ENCODE measurements around the gene SLC2A10. TPM values are rescaled to one million over a fixed set of nuclear protein-coding genes. Genes with fewer than 3 reads are reported as not detected.
A peak's percentile ranks its signal among the peaks of the same experiment; 100 is the strongest.

The SLC2A10 gene
- total RNA-seq, 1 donor from 2014 or later: 1.9 TPM

DNA sequence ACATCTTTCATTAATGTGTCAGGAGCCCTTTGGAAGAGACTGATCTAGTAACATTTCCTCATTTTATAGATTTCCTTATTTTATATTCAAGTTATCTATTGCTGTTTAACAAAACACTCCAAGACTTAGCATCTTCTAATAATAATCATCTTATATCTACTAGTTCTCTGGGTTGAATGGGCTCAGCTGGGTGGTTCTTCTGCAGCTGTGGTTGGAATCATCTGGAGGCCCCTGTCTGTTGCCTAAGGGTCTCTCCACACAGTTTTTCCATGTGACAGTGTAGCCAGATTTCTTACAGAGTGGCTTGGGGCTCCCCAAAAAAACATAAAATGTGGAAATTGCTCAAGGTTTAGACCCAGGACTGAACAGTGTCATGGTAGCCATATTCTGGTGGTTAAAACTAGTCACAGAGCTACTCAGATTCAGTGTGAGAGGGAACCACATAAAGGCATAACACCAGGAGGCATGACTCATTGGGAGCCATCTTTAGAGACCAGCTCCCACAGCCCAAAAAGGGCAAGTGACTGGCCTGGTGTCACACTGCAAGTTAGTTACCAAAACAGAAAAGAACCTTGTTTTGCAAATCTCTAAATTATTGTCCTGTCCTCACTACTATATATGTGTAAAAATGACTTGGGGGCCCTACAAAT is 11.5 kb downstream of the SLC2A10 start:
- no peak for ATAC-seq
- no peak for DNase-seq
- intact Hi-C loops (cut with micrococcal nuclease): no loop called here

DNA sequence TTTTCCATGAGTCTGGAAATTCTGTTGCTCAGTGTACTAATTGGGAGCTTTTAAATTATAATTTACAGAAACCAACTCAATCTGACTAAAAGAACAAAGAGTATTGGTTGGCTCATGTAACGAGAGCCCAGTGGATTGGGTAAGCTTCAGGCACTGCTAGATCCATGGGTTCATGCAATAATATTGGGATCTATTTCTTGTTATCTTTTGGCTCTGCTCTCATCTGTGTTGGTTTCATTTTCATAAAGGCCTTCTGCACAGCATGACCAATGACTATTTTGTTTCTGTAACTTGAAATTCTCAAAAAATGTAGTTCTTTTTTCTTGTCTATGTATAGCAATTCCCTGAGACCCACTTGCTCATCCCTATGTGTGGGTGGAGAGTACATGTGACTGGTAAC is 12.0 kb downstream of the SLC2A10 start:
- ATAC-seq (no peak), DNase-seq (no peak)
- intact Hi-C loops (cut with micrococcal nuclease): no loop called here

DNA sequence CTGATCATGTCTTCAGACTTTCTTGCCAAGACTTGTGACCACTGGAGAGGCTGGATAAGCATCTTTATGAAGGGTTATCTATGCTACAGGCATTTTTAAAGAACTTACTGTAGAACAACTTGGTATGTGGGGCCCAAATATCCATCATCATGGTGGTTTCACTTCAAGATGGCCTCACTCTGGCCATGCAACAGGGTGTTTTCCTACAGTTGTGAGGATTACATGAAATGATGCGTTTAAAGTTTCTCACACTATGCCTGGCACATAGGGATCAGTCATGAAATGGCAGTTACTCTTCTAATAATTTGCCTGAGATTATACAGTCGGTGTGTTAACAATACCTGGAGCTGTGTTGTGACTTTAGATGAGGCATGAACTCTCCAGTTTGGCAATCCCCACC is 13.0 kb downstream of the SLC2A10 start:
- ATAC-seq: no peak
- intact Hi-C loops (cut with micrococcal nuclease): no loop called here

GRCh38 chr20:46723039-46723438 is 13.6 kb downstream of the SLC2A10 start:
- ATAC-seq (no peak), DNase-seq (no peak)
- intact Hi-C loops (cut with micrococcal nuclease): no loop called here

More for the DNA sequence above, 13.0 kb downstream of the SLC2A10 start:
- DNase-seq: no peak

DNA sequence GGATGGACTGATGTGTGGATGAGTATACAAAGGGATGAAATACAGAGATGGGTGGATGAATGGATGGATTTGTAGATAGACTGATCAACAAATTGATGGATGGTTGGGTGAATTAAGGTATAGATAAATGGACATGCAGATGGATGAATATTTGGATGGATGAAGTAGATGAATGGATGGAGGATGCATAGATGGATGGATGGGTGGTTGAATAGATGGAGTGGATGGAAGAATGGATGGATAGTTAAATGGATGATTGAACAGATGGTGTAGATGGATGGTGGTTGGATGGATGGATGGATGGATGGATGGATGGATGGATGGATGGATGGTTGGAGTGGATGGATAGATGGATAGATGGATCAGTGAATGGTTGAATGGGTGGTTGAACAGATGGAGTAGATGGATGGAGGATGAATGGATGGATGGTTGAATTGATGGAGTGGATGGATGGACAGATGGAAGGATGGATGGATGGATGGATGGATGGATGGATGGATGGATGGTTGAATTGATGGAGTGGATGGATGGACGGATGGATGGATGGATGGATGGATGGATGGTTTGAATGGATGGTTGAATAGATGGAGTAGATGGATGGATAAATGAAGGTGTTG is 15.0 kb downstream of the SLC2A10 start:
- DNase-seq: no peak
- intact Hi-C loops (cut with micrococcal nuclease): no loop called here
- no peak for ATAC-seq

DNA sequence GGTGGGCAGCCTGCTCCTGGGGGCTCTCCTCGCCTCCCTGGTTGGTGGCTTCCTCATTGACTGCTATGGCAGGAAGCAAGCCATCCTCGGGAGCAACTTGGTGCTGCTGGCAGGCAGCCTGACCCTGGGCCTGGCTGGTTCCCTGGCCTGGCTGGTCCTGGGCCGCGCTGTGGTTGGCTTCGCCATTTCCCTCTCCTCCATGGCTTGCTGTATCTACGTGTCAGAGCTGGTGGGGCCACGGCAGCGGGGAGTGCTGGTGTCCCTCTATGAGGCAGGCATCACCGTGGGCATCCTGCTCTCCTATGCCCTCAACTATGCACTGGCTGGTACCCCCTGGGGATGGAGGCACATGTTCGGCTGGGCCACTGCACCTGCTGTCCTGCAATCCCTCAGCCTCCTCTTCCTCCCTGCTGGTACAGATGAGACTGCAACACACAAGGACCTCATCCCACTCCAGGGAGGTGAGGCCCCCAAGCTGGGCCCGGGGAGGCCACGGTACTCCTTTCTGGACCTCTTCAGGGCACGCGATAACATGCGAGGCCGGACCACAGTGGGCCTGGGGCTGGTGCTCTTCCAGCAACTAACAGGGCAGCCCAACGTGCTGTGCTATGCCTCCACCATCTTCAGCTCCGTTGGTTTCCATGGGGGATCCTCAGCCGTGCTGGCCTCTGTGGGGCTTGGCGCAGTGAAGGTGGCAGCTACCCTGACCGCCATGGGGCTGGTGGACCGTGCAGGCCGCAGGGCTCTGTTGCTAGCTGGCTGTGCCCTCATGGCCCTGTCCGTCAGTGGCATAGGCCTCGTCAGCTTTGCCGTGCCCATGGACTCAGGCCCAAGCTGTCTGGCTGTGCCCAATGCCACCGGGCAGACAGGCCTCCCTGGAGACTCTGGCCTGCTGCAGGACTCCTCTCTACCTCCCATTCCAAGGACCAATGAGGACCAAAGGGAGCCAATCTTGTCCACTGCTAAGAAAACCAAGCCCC is 16.0 kb downstream of the SLC2A10 start:
- intact Hi-C loops (cut with micrococcal nuclease): no loop called here
- no peak for ATAC-seq

DNA sequence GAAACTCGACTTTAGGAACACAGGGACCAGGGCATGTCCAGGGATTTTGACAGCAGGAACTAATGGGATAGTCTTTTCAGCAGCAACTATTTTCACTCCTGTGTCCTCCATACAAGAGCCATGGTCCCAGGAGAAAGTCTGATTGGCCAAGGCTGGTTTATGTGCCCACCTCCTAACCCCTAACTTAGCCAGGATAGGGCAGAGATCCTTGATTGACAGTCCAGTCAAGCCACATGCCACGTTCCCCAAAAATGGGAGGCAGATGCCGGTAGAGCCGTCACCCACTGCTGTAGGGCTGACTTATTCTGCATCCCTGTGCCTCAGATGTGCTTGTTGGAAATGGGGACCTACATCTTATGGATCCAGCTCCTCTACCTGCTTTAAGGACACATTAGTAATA is 22.3 kb downstream of the SLC2A10 start:
- DNase-seq (no peak), ATAC-seq (no peak)
- intact Hi-C loops (cut with micrococcal nuclease): no loop called here

More for the DNA sequence above, 16.0 kb downstream of the SLC2A10 start:
- no peak for DNase-seq

DNA sequence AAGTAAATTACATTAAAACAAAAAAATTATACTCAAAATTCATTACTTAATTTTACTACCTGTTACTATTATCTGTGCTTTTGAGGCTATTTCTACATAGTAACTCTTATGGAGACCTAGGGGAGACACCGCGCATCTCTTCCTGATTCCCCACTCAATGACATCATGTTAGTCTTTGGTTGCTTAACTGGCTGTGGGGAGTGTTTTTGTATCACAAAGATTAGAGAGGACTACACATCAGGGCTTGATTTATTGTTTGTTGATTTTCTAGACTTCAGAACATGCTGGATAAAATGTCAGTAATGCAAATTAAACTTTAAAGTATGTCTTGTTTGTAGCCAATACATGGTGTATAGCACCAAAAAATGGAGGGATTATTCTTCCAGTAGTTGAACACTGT is 26.0 kb downstream of the SLC2A10 start:
- intact Hi-C loops (cut with micrococcal nuclease): no loop called here
- ATAC-seq (no peak), DNase-seq (no peak)

GRCh38 chr20:46739431-46740213 is 30.2 kb downstream of the SLC2A10 start:
- ATAC-seq: no peak
- intact Hi-C loops (cut with micrococcal nuclease): no loop called here

DNA sequence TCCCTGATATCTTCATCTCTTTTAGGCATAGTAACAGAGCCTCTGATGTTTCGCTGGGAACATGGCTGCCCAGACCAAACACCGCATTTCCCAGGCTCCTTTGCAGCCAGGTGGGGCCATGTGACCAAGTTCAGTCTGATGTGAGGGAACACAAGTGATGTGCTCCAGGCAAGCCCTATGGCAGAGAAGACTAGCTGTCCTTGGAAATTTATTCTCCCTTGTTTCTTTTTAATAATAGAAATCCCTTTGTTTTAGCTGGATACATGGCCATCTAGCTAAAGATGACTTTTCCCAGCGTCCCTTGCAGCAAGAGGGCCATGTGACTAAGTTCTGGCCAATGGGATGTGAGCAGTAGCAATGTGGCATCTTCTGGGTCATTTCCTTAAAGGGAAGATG is 30.8 kb downstream of the SLC2A10 start:
- intact Hi-C loops (cut with micrococcal nuclease): no loop called here
- DNase-seq (no peak), ATAC-seq (no peak)

More at GRCh38 chr20:46739431-46740213, 30.2 kb downstream of the SLC2A10 start:
- no peak for DNase-seq

DNA sequence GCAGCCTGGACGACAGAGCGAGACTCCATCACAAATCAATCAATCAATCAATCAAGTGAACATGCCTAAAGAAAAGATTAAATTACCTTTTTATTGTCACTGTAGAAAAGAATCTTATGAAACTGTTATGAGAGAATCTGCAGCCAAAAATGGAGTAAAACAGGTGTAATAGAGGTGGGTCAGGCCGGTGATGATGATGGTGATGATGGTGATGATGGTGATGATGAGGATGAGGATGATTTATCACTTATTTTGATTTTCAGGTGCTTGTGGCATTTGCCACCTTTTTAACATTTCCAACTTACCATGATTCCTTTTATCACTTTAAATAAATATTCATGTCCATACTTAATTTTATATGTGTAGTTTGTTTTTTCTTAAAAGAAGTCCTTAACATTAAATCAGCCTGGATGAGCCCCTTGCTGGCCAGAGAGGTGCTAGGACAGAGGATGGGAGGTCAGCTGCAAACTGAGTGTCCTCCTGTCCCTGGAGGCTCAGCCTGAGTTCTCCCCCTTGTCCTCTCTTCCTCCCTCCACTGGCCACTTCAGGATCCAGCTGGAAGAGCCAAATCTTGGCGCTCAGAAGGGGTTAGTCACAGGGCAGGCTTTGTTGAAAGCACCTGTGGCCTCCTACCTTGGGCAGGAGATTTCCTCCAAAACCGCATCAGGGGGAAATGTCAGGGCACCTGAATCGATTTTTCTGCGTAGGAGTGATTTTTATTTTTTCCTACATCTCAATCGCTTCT is 32.6 kb downstream of the SLC2A10 start:
- intact Hi-C loops (cut with micrococcal nuclease): no loop called here
- DNase-seq (no peak), ATAC-seq (no peak)

DNA sequence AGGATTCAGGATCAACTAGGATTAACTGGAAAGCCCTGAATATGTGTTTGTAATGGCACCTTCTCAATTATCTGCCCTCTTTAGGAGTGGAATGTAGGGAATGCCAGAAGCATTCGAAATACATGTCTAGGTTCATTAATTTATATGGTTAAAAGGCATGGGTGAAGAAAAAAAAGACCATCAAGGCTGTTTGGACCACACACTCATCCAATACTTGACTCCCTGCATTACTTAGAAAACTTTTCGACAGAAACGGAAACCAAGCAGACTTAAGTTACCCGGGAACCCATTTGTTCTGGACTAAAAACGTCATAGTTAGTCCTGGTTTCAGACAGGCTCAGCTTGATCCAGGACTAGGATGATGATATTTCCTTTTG is 33.2 kb downstream of the SLC2A10 start:
- DNase-seq (no peak), ATAC-seq (no peak)
- intact Hi-C loops (cut with micrococcal nuclease): no loop called here

DNA sequence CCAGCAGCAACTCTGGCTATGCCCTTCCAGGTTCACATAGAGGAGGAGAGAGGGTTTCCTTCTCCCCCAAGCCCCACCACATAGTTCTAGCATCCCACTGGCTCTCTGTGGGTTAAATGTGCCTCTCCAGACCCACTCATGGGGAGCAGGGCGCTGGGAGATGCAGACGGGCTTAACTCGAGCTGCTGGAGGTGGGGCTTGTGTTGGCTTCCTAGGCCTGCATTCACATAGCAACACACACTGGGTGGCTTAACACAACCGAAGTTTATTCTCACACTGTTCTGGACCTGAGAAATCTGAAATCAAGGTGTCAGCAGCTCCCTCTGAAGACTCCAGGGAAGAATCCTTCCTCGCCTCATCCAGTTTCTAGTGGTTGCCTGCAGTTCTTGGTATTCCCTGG is 33.6 kb downstream of the SLC2A10 start:
- DNase-seq (no peak), ATAC-seq (no peak)
- intact Hi-C loops (cut with micrococcal nuclease): no loop called here

- no peak for DNase-seq
- intact Hi-C loops (cut with micrococcal nuclease): no loop called here
- ATAC-seq: no peak
Measured at GRCh38 chr20:46746956-46747526, 37.6 kb downstream of the SLC2A10 start.

GRCh38 chr20:46749147-46749546 is 39.7 kb downstream of the SLC2A10 start:
- DNase-seq (no peak), ATAC-seq (no peak)
- intact Hi-C loops (cut with micrococcal nuclease): no loop called here

GRCh38 chr20:46751856-46752255 is 42.4 kb downstream of the SLC2A10 start:
- DNase-seq: no peak
- intact Hi-C loops (cut with micrococcal nuclease): no loop called here
- no peak for ATAC-seq

DNA sequence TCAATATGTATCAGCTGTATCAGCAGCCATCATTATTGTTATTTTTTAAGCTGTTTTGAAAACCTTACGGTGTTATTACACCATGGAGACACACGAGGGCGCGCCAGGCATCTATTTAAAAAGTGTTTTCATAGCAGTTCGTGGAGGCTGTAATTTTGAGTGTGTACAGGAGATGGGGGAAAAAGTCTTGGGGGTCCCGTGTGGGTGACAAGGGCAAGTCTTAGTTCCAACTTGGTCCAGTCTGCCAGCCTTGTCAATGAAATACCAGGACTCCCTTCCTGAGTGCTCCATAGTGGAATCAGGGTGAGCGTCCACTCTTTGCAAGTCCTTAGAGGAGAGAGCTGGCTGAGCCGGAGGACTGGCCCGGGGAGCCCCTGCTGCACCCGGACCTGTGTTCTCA is 43.3 kb downstream of the SLC2A10 start:
- peak; percentile 23 for ATAC-seq
- intact Hi-C loops (cut with micrococcal nuclease): no loop called here
- peak; percentile 51 for DNase-seq
